ENCODE results near the gene RNF144B. TPM values are rescaled to one million over a fixed set of nuclear protein-coding genes. Genes with fewer than 3 reads are reported as not detected.

Gene RNF144B
- total and polyA plus RNA-seq, 2 of the 13 experiments (the other 11 are each of a cell fraction or from before 2014, with no cell fraction given) = 1.8 to 4.3 TPM

DNA sequence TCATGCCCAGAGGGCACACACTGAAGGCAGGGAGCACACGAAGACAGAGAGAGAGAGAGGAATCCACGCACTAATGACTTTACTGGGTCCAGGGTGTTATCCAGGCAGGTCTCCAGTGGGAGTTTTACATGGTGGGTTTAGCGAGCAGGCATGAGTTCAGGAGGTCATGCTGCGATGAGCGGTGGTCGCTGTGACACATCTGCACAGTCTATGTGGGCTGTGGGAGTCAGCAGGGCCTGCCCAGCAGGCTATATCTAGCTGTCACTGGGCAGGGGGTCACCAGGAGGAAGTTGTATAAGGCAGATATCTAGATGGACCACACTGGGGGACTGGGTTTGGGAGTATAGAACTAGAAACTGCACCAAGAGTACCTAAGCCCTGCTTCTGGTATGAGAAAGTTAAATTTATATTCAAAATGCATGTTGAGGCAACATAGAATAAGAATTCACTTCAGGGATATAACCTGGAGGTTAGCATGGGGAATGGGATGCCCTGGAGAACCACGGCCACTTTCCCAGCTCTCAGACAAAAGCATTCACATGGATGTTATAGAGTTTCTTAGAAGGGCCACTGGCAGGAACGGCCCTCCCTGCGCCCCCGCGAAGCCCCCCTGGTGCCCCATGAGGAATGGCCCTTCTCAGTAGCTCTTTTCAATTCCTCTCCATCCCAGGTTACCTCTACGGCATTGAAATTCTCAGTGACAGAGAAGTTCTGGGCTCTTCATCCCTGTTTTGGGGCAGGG, 113.9 kb downstream of the RNF144B start:
- Histone ChIP-seq H2AFZ (ENCODE audit: low read length) (no peak overlapping the region), H4K20me1 (ENCODE audit: insufficient read depth, low read length) (no peaks in the 10 kb centered on the region), H3K4me1 (ENCODE audit: insufficient read depth, low read length) (peaks cover 15% of the 10 kb centered on the region), H3K9ac (ENCODE audit: insufficient read depth, low read depth, low read length) (no peak overlapping the region), H3K27ac (ENCODE audit: extremely low read length, insufficient read depth, low read length) (no peak overlapping the region), H3K79me2 (ENCODE audit: insufficient read depth, low read length) (no peaks in the 10 kb centered on the region), H3K4me3 (replicated peaks in 1 of 3; ENCODE audit: insufficient read depth in 1 of 3, low read depth in 2 of 3, low read length in 3 of 3) (no peak overlapping the region), H3K27me3 (ENCODE audit: control insufficient read depth in 1 of 2, insufficient read depth in 2 of 2, low read length in 2 of 2) (peaks cover 0 to 3% of the 10 kb centered on the region in 2 experiments; a peak in 1 of 5 replicates), H3K4me2 (ENCODE audit: low read depth, low read length) (no peak overlapping the region), H3K36me3 (replicated peaks in 1 of 2; ENCODE audit: control insufficient read depth in 1 of 2, insufficient read depth in 2 of 2, low read length in 2 of 2) (no peaks in the 10 kb centered on the region), H3K9me3 (ENCODE audit: low read length) (no peaks in the 10 kb centered on the region)
- POLR2A ChIA-PET = no interaction called here
- WGBS (ENCODE audit: low lambda C conversion rate) = 79% methylated on average over 12 of the region's 12 CpGs
- in situ Hi-C loops (cut with HindIII; ENCODE audit: extremely low pct_ligation_motif_present, low pct_unique_long_range_greater_than_20kb) (loop anchor here (5.0 kb wide), 1 partner anchor 174 kb away; no protein-coding TSS in a partner anchor), intact Hi-C loops (cut with micrococcal nuclease; ENCODE audit: unreplicated experiment) (loop anchor here (10.0 kb wide), 1 partner anchor 1346 kb away; no protein-coding TSS in a partner anchor)
- FAIRE-seq (no peak), DNase-seq (ENCODE audit: low spot score) (no peak), ATAC-seq (no peak)
- no TSS peak for BruUV-seq (replicated peaks)
- CTCF ChIA-PET (ENCODE audit: low intra/inter-chr PET ratio, low total read pairs) = interaction anchor here (5.0 kb wide), 1 partner anchor 177 kb away, joined by 140 read pairs; no protein-coding TSS in a partner anchor
- TF ChIP-seq ZNF501 (CRISPR knock-in tag; IDR thresholded peaks at IDR 0.05) (no peak), HNRNPK (IDR thresholded peaks at IDR 0.05; ENCODE audit: low read depth, low read length, poor library complexity, severe bottlenecking) (no peak), DZIP1 (CRISPR knock-in tag; IDR thresholded peaks at IDR 0.05) (no peak), ELF1 (CRISPR knock-in tag; IDR thresholded peaks at IDR 0.05) (no peak)
- TF ChIP-seq, protein P1, sequence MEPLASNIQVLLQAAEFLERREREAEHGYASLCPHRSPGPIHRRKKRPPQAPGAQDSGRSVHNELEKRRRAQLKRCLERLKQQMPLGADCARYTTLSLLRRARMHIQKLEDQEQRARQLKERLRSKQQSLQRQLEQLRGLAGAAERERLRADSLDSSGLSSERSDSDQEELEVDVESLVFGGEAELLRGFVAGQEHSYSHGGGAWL (CRISPR knock-in tag; IDR thresholded peaks at IDR 0.05) = no peak
- TF ChIP-seq, protein P2, sequence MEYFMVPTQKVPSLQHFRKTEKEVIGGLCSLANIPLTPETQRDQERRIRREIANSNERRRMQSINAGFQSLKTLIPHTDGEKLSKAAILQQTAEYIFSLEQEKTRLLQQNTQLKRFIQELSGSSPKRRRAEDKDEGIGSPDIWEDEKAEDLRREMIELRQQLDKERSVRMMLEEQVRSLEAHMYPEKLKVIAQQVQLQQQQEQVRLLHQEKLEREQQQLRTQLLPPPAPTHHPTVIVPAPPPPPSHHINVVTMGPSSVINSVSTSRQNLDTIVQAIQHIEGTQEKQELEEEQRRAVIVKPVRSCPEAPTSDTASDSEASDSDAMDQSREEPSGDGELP (IDR thresholded peaks at IDR 0.05; ENCODE audit: borderline replicate concordance, low read depth) = no peak
